GM21717 (cell line): Measurements from ENCODE around the gene PGBD5.

Experiments
- ATAC-seq: cut with Tn5 transposase; IDR thresholded peaks from one replicate; pipeline ENCODE4 v1.9.1; 2021; ENCODE audit warnings: mild to moderate bottlenecking, moderate library complexity; ENCODE audit not compliant: unreplicated experiment

PGBD5 gene

GRCh38 chr1:230377851-230378250, 48.3 kb downstream of the PGBD5 start:
- no peak for ATAC-seq

GRCh38 chr1:230377324-230377723, 48.8 kb downstream of the PGBD5 start:
- ATAC-seq = no peak

DNA sequence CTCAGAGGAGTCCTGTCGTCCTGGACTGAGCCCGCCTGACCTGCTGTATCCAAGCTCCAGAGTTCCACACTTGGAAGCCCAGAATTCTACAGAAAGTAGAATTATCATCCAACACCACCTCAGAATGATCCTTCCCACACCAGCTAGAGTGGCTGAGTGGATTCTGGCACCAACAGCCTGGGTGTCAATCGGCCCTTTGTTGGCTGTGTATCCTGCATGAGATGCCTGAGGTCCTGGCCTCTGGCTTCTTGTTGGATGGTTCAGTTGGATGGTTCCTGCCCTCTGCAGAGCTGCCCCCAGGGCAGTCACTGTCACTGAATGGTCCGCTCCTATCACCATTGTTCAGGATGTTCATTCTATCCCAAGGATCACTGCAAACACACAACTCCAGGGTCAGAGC, 49.8 kb downstream of the PGBD5 start:
- no peak for ATAC-seq

DNA sequence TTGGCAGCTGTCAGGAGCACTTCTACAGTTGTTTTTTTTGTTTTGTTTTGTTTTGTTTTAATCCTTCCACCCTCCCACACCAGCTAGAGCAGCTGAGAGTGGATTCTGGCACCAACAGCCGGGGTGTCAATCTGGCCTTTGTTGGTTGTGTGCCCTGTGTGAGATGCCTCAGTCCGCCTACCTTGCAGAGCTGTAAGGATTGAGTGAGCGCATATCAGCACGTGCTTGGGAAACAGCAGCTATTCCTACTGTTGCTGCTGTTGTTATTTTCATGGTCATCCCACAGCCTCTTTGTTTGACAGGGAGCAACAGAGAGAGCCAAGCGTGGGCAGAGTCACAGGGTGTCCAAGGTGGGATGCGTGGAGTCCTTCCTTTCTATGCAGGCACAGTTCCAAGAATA, 50.4 kb downstream of the PGBD5 start:
- ATAC-seq = no peak

DNA sequence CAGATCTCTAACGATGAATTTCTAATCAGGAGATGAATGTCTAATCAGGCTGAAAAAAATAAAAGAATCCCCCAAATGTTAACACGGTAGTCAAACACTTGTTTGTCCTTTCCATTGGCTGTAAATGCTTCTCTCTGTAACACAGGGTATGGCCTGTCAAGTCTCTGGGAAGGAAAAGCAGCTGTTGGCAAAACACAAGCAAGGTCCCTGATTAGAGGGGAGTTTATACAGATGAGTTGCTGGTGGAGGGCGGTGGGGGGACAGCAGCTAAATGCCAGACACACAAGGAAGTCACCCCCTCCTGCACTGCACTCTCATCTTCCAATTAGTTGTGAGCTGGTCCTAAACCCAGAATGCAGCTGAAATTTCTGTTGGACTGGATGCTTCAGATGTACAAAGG, 51.0 kb downstream of the PGBD5 start:
- ATAC-seq = no peak

GRCh38 chr1:230371923-230372703, 54.0 kb downstream of the PGBD5 start:
- no peak for ATAC-seq

DNA sequence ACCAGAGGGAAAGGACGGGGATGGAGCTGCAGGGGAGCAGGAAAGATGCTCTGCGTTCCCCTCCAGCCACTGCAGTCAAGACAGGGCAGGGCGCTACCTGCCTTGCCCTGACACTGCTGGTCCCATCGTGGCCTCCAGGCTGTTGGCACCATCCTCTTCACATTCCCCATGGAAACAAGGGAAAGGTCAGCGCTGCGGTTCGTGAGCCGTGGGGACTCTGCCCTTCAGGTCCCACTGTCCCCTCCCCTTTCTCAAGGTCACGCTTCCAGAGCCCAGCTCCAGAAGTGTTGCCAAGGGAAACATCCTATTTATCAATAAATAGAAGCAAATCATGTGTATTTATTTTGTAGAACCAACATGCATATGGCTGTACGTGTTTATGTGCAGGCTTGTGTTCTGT, 56.0 kb downstream of the PGBD5 start:
- ATAC-seq = no peak

DNA sequence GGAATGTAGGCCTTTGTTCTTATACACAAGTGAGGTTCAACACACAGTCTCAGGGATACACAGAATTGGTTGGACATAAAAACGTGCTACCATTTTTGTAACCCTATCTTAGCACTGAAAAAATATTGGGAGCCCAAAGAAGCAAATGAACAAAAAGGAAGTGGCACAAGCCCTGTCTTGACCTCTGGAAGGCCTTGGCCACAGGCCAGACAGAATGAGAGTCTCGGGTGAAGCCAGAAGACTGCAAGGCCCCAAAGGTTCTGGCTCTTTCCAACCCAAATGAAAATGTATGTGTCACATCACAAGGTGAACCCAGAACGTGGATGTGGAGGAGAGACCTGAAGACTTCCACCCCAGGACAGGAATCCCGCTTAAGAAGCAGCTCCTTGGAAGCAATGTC, 57.3 kb downstream of the PGBD5 start:
- ATAC-seq = no peak

- ATAC-seq = no peak
These were observed 57.8 kb downstream of the PGBD5 start for GRCh38 chr1:230368363-230368762.

- no peak for ATAC-seq
These were observed 59.6 kb downstream of the PGBD5 start for GRCh38 chr1:230366504-230366915.

GRCh38 chr1:230365723-230366307, 60.3 kb downstream of the PGBD5 start:
- no peak for ATAC-seq

DNA sequence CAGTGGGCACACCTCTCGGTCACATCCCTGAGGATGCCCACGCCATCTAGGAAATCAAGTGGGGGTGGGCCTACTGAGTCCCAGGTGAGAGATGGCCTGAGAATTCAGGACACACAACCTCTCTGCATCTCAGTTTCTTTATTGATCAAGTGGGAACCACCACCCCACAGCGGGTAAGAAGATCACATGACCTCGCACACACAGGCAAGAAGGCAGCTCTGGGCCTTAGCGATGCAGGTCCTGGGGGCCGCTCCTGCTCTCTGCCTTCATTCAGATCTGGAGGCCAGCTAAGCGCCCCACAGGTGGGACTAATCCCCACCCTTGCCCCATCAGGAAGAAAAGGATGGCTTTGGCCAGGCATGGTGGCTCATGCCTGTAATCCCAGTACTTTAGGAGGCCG, 63.2 kb downstream of the PGBD5 start:
- ATAC-seq = no peak

GRCh38 chr1:230361941-230362340, 64.2 kb downstream of the PGBD5 start:
- no peak for ATAC-seq

GRCh38 chr1:230359992-230360668, 66.0 kb downstream of the PGBD5 start:
- ATAC-seq = no peak

DNA sequence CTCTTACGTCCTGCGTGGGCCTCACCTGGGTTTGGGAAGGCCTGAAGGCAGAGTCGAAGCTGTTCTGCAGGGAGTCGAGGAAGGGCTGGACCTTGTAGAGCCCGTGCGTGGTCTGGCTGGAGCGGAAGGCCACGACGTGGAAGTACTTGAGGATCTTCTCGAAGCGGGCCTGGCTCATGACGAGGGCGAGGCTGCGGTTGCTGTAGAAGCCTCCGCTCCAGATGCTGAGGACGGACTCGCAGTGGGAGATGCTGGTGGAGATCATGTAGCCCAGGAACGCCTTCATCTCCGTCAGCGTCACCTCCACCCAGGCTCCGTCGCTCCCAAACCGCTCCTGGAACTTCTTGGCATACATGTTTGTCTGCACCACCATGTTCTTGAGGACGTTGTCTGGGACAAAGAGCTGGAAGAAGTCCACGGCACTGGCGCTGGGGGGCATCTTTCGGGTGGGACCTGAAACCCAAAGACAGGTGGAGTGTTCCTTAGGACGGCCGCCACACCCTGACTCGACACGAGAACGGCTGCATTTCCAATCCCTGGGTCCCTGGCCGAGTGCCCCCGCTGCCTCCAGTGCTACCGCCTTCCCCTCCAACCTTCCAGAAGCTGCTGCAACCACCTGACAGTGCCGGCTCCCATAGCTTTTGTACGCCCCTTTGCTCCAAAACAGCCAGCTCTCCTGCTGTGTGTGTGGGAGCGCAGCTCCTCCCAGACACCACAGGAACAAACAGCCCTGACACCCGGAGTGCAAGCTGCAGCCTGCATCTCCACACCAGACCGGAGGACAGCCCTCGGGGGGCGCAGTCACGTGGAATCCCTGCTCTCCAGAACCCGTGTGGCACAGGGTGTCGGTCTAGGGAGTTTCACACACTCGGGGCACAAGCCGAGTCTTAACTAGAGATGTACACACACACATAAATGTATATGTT, 69.0 kb downstream of the PGBD5 start:
- ATAC-seq = no peak

- no peak for ATAC-seq
These were observed 69.9 kb downstream of the PGBD5 start for GRCh38 chr1:230356190-230356589.

GRCh38 chr1:230355594-230355993, 70.5 kb downstream of the PGBD5 start:
- ATAC-seq = no peak

GRCh38 chr1:230355128-230355527, 71.0 kb downstream of the PGBD5 start:
- no peak for ATAC-seq

GRCh38 chr1:230354005-230354404, 72.1 kb downstream of the PGBD5 start:
- no peak for ATAC-seq

GRCh38 chr1:230352537-230352936, 73.6 kb downstream of the PGBD5 start:
- no peak for ATAC-seq

GRCh38 chr1:230351983-230352382, 74.1 kb downstream of the PGBD5 start:
- no peak for ATAC-seq
